GM12878 (cell line): Measurements from ENCODE around the gene NRG4. TPM values are rescaled to one million over a fixed set of nuclear protein-coding genes. Genes with fewer than 3 reads are reported as not detected.

Source experiments
- ATAC-seq: fragments of 200-7000 bp; cut with Tn5 transposase; 3 replicates; pipeline ENCODE4 v1.9.1; 2020; ENCODE audit warnings: mild to moderate bottlenecking, moderate library complexity
- BruUV-seq: library from RNA; stranded (reverse); fragments of 400-500 nt; replicated peaks from 2 replicates; lab custom pipeline; 2021; lab: Mats Ljungman, UMichigan
- CTCF ChIA-PET: fragments of 300-600 bp; sonication (Branson Sonifier 250); formaldehyde crosslinking; extraction: SDS; loops from one replicate; lab custom pipeline; 2021; ENCODE audit warnings: inconsistent platforms; lab: Yijun Ruan, JAX
- POLR2A ChIA-PET: fragments of 350-600 bp; formaldehyde crosslinking; extraction: SDS; loops from one replicate; lab custom pipeline; 2021; ENCODE audit warnings: inconsistent platforms; lab: Charles Lee
- RAD21 ChIA-PET: fragments of 300-600 bp; sonication (Branson Sonifier 250); formaldehyde crosslinking; loops from one replicate; lab custom pipeline; 2023; ENCODE audit warnings: antibody characterized with exemption; ENCODE audit not compliant: unreplicated experiment; lab: Charles Lee
- SMC1A ChIA-PET: fragments of 300-600 bp; sonication (Branson Sonifier 250); formaldehyde crosslinking; loops from one replicate; lab custom pipeline; 2023; ENCODE audit not compliant: unreplicated experiment, uncharacterized antibody; lab: Charles Lee
- DNase-seq: peaks from one replicate; pipeline ENCODE4 v3.0.0-alpha.2; 2011; ENCODE audit warnings: low read depth, low spot score
- FAIRE-seq: peaks from 3 replicates; lab custom pipeline; 2011; peaks lifted over from hg19 to GRCh38; lab: Jason Lieb, UNC
- H2AFZ ChIP-seq: 2 replicates; pipeline ENCODE4 v1.6.0; 2011; ENCODE audit warnings: low read depth, low read length, control low read depth; ENCODE audit not compliant: control insufficient read depth
- H3K27ac ChIP-seq: 2 replicates; pipeline ENCODE4 v1.5.1; 2011; ENCODE audit warnings: control low read depth; ENCODE audit not compliant: control insufficient read depth, insufficient read depth
- H3K27me3 ChIP-seq, 2 experiments: replicated peaks in 1 of 2; 2 replicates each; pipeline versions ENCODE4 v1.6.0 to v1.6.1; 2011; ENCODE audit warnings: low read length in 1 of 2; ENCODE audit not compliant: control insufficient read depth in 2 of 2, insufficient read depth in 2 of 2
- H3K36me3 ChIP-seq, 2 experiments: 2 replicates each; pipeline ENCODE4 v1.5.1; 2011; ENCODE audit warnings: low read length in 1 of 2; ENCODE audit not compliant: control insufficient read depth in 2 of 2, insufficient read depth in 2 of 2
- H3K4me1 ChIP-seq: 2 replicates; pipeline ENCODE4 v1.6.1; 2011; ENCODE audit warnings: mild to moderate bottlenecking, low read length, moderate library complexity, mixed read lengths; ENCODE audit not compliant: control insufficient read depth, insufficient read depth
- H3K4me2 ChIP-seq: 2 replicates; pipeline ENCODE4 v1.6.0; 2011; ENCODE audit warnings: control low read depth; ENCODE audit not compliant: control insufficient read depth, insufficient read depth
- H3K4me3 ChIP-seq: fragments of 200-600 bp; sonication (generic); 2 replicates; pipeline ENCODE4 v1.5.1; 2016
- H3K79me2 ChIP-seq: 2 replicates; pipeline ENCODE4 v1.6.0; 2011; ENCODE audit warnings: low read length; ENCODE audit not compliant: control insufficient read depth, insufficient read depth
- H3K9ac ChIP-seq: 2 replicates; pipeline ENCODE4 v1.8.0; 2011; ENCODE audit warnings: low read length, control low read depth, mixed read lengths; ENCODE audit not compliant: control insufficient read depth, insufficient read depth
- H3K9me3 ChIP-seq: replicated peaks from 3 replicates; pipeline ENCODE4 v1.5.1; 2011; ENCODE audit warnings: mild to moderate bottlenecking, low read length; ENCODE audit not compliant: control insufficient read depth, insufficient read depth
- H4K20me1 ChIP-seq: 2 replicates; pipeline ENCODE4 v1.6.0; 2011; ENCODE audit not compliant: control insufficient read depth, insufficient read depth
- CBX5 ChIP-seq: sonication (generic); IDR thresholded peaks from 2 replicates; pipeline ENCODE4 v1.6.1; 2016; ENCODE audit warnings: low read depth, moderate library complexity, mild to moderate bottlenecking, inconsistent platforms
- DPF2 ChIP-seq: fragments of 450-650 bp; IDR thresholded peaks from 2 replicates; pipeline ENCODE4 v1.6.1; 2017; ENCODE audit warnings: mild to moderate bottlenecking
- EGR1 ChIP-seq, 2 experiments: IDR thresholded peaks; 1 replicate in 1 of 2; 2 replicates in 1 of 2; pipeline ENCODE4 v1.6.1; 2011 to 2012; ENCODE audit warnings: low read depth in 2 of 2, low read length in 2 of 2, borderline replicate concordance in 1 of 2, mild to moderate bottlenecking in 1 of 2, moderate library complexity in 1 of 2
- ETV6 ChIP-seq, 2 experiments: fragments of 450-650 bp in 1 of 2; IDR thresholded peaks in 1 of 2; conservative IDR thresholded peaks in 1 of 2; 2 replicates each; pipeline ENCODE4 v1.6.1; 2014; ENCODE audit warnings: antibody characterized with exemption in 1 of 2, borderline replicate concordance in 1 of 2, low read depth in 1 of 2, mild to moderate bottlenecking in 1 of 2, moderate library complexity in 1 of 2
- GABPA ChIP-seq: IDR thresholded peaks from 2 replicates; pipeline ENCODE4 v1.6.1; 2014; ENCODE audit warnings: antibody characterized with exemption, low read depth, mild to moderate bottlenecking, inconsistent platforms
- HDAC6 ChIP-seq: fragments of 200-600 bp; sonication (generic); IDR thresholded peaks from one replicate; pipeline ENCODE4 v1.8.0; 2017; ENCODE audit warnings: antibody characterized with exemption; ENCODE audit not compliant: unreplicated experiment
- IKZF1 ChIP-seq: fragments of 450-650 bp; conservative IDR thresholded peaks from 2 replicates; pipeline ENCODE4 v1.6.1; 2017; ENCODE audit warnings: antibody characterized with exemption, mild to moderate bottlenecking
- MEF2A ChIP-seq: IDR thresholded peaks from 2 replicates; pipeline ENCODE4 v1.6.1; 2011; ENCODE audit warnings: low read depth, mild to moderate bottlenecking, low read length, moderate library complexity; ENCODE audit not compliant: insufficient read depth
- MYC ChIP-seq: IDR thresholded peaks from 2 replicates; pipeline ENCODE4 v1.6.1; 2011; ENCODE audit warnings: mild to moderate bottlenecking, low read length, moderate library complexity, inconsistent platforms; ENCODE audit not compliant: insufficient read depth, insufficient replicate concordance, insufficient read length, severe bottlenecking
- PAX8 ChIP-seq: fragments of 450-650 bp; IDR thresholded peaks from 2 replicates; pipeline ENCODE4 v1.6.1; 2017; ENCODE audit warnings: mild to moderate bottlenecking, moderate library complexity
- POU2F2 ChIP-seq: IDR thresholded peaks from 3 replicates; pipeline ENCODE4 v1.6.1; 2011; ENCODE audit warnings: low read depth, mild to moderate bottlenecking, low read length, borderline replicate concordance
- USF1 ChIP-seq: IDR thresholded peaks from 2 replicates; pipeline ENCODE4 v1.6.1; 2011; ENCODE audit warnings: borderline replicate concordance, low read depth, mild to moderate bottlenecking, moderate library complexity, mixed read lengths, low read length; ENCODE audit not compliant: insufficient read depth; ENCODE audit errors: extremely low read length
- WRNIP1 ChIP-seq: IDR thresholded peaks from 2 replicates; pipeline ENCODE4 v1.6.1; 2011; ENCODE audit warnings: low read depth, low read length, improper control_type of control experiment, borderline replicate concordance
- YY1 ChIP-seq: IDR thresholded peaks from 2 replicates; pipeline ENCODE4 v1.6.1; 2011; ENCODE audit warnings: low read depth, mild to moderate bottlenecking, low read length
- ZBTB33 ChIP-seq: fragments of 450-650 bp; IDR thresholded peaks from 2 replicates; pipeline ENCODE4 v1.6.1; 2017; ENCODE audit warnings: mild to moderate bottlenecking
- in situ Hi-C: fragments of 300-500 bp; cut with MboI; formaldehyde crosslinking; loops from 9 replicates; pipeline ENCODE4 v1.14.3; 2018; ENCODE audit warnings: mixed read lengths
- intact Hi-C: fragments of 100-400 bp; cut with micrococcal nuclease; formaldehyde crosslinking; loops from one replicate; pipeline ENCODE4 v1.14.2; 2022; ENCODE audit not compliant: unreplicated experiment
- polyA plus RNA-seq, 11 experiments: library from polyadenylated mRNA; depleted of rRNA in 4 of 11; unstranded in 6 of 11; stranded (reverse) in 5 of 11; fragments of >200 nt; fragmentation: Nextera tagmentation in 4 of 11; fragmentation: Illumina TruSeq in 1 of 11; extraction: Ambion mirVana in 4 of 11; extraction: Trizol in 1 of 11; gene quantifications; 1 replicate in 1 of 11; 2 replicates in 10 of 11; pipeline versions ENCODE4 v1.2.1 to v1.2.3, GENCODE V29; 2011 to 2016; ENCODE audit warnings: inconsistent platforms in 2 of 11, missing spikeins in 2 of 11, low read depth in 1 of 11
- total RNA-seq, 4 experiments: library from RNA; depleted of rRNA in 3 of 4; stranded (reverse); fragments of >200 nt in 3 of 4; fragmentation: Illumina TruSeq in 1 of 4; extraction: Trizol in 1 of 4; gene quantifications; 2 replicates each; pipeline versions ENCODE4 v1.2.1 to v1.2.3, GENCODE V29; 2013 to 2021

NRG4 gene
- total and polyA plus RNA-seq, 10 of the 15 experiments (the other 5 are each of a cell fraction or from before 2014, with no cell fraction given): 0.76 to 8.3 (median 5.5) TPM

GRCh38 chr15:75992897-75993296 is 19.3 kb downstream of the NRG4 start:
- Histone ChIP-seq H2AFZ (no peak overlapping the region), H3K79me2 (no peaks in the 10 kb centered on the region), H3K36me3 (no peaks in the 10 kb centered on the region), H3K4me3 (no peak overlapping the region), H4K20me1 (no peaks in the 10 kb centered on the region), H3K4me1 (no peaks in the 10 kb centered on the region), H3K9ac (no peak overlapping the region), H3K27me3 (no peaks in the 10 kb centered on the region), H3K27ac (no peak overlapping the region), H3K9me3 (0 out of 3 replicates have a peak, but pooled peaks cover 1% of the 10 kb centered on the region), H3K4me2 (no peak overlapping the region)
- intact Hi-C loops: no loop called here
- ATAC-seq (no peak), DNase-seq (no peak), FAIRE-seq (no peak)
- BruUV-seq: no TSS peak
- TF ChIP-seq GABPA: no peak
- no peak for TF ChIP-seq POU2F2
- no peak for TF ChIP-seq MEF2A
- no peak for TF ChIP-seq USF1
- no peak for TF ChIP-seq IKZF1
- no peak for TF ChIP-seq CBX5
- TF ChIP-seq WRNIP1: no peak
- no peak for TF ChIP-seq ETV6 (conservative IDR thresholded peaks at IDR 0.05 in 1 of 2, IDR thresholded peaks at IDR 0.05 in 1 of 2; ENCODE audit: borderline replicate concordance in 1 of 2, low read depth in 1 of 2)
- TF ChIP-seq EGR1 (IDR thresholded peaks at IDR 0.05; ENCODE audit: borderline replicate concordance in 1 of 2, low read depth in 2 of 2, low read length in 2 of 2): no peak
- TF ChIP-seq PAX8: no peak
- no peak for TF ChIP-seq DPF2
- TF ChIP-seq HDAC6: no peak
- TF ChIP-seq YY1: no peak
- no peak for TF ChIP-seq MYC
- no peak for TF ChIP-seq ZBTB33
- in situ Hi-C loops: no loop called here
- ChIA-PET SMC1A (no interaction called here), POLR2A (no interaction called here), CTCF (no interaction called here), RAD21 (interaction anchor here (0.7 kb wide), 1 partner anchor 13 kb away, joined by 6 read pairs; no protein-coding TSS in a partner anchor)
